ENCODE measurements around the gene ZC3H10. TPM values are rescaled to one million over a fixed set of nuclear protein-coding genes. Genes with fewer than 3 reads are reported as not detected.

Gene ZC3H10
- total and polyA plus RNA-seq, 2 of the 13 experiments (the other 11 are each of a cell fraction or from before 2014, with no cell fraction given), result 0.70 to 2.3 TPM

- peak; percentile 90 for TF ChIP-seq TFDP2 (CRISPR knock-in tag; IDR thresholded peaks at IDR 0.05)
- 0 out of 2 replicates have a peak, but pooled peaks have one; percentile 28 for TF ChIP-seq ZNF256 (CRISPR knock-in tag; conservative IDR thresholded peaks at IDR 0.05)
- peak; percentile 82 for TF ChIP-seq ZNF878 (CRISPR knock-in tag; IDR thresholded peaks at IDR 0.05)
- no peak for TF ChIP-seq ZNF567 (CRISPR knock-in tag; IDR thresholded peaks at IDR 0.05; ENCODE audit: borderline replicate concordance)
- 0 out of 2 replicates have a peak, but pooled peaks have one; percentile 53 for TF ChIP-seq SNAPC2 (CRISPR knock-in tag; IDR thresholded peaks at IDR 0.05)
- TF ChIP-seq KLF13 (CRISPR knock-in tag; IDR thresholded peaks at IDR 0.05), result no peak
- no peak for TF ChIP-seq PREB (CRISPR knock-in tag; IDR thresholded peaks at IDR 0.05)
- TF ChIP-seq HDAC1 (CRISPR knock-in tag; IDR thresholded peaks at IDR 0.05), result peak; percentile 96
- TF ChIP-seq CENPBD1 (CRISPR knock-in tag; IDR thresholded peaks at IDR 0.05; ENCODE audit: borderline replicate concordance, low read depth), result no peak
- no peak for TF ChIP-seq NFRKB (IDR thresholded peaks at IDR 0.05)
- TF ChIP-seq THYN1 (CRISPR knock-in tag; IDR thresholded peaks at IDR 0.05; ENCODE audit: borderline replicate concordance, low read depth), result no peak
- TF ChIP-seq ZNF530 (CRISPR knock-in tag; IDR thresholded peaks at IDR 0.05; ENCODE audit: low read depth), result no peak
- TF ChIP-seq ZNF253 (CRISPR knock-in tag; IDR thresholded peaks at IDR 0.05; ENCODE audit: borderline replicate concordance), result no peak
- peak; percentile 88; the same call in 1 of the 2 replicates for TF ChIP-seq SMAD3 (CRISPR knock-in tag; IDR thresholded peaks at IDR 0.05)
- TF ChIP-seq HMGA1 (CRISPR knock-in tag; conservative IDR thresholded peaks at IDR 0.05), result no peak
- no peak for TF ChIP-seq RAD51 (IDR thresholded peaks at IDR 0.05; ENCODE audit: borderline replicate concordance)
- 0 out of 2 replicates have a peak, but pooled peaks have one; percentile 14 for TF ChIP-seq MLXIP (CRISPR knock-in tag; IDR thresholded peaks at IDR 0.05; ENCODE audit: borderline replicate concordance)
- no peak; the same call in 1 of the 2 replicates for TF ChIP-seq HIC2 (CRISPR knock-in tag; IDR thresholded peaks at IDR 0.05; ENCODE audit: low read depth)
- no peak for TF ChIP-seq ZFP36L1 (CRISPR knock-in tag; IDR thresholded peaks at IDR 0.05)
- no peak for TF ChIP-seq TRIM22 (IDR thresholded peaks at IDR 0.05)
Measured at GRCh38 chr12:56117778-56118687, at the start of gene ZC3H10 (continued).

All from HepG2 (cell line).